GM23338 (cell line): ENCODE measurements around the gene CCDC12. TPM values are rescaled to one million over a fixed set of nuclear protein-coding genes. Genes with fewer than 3 reads are reported as not detected.

ENCODE experiments used
- ATAC-seq: fragments of 200-7000 bp; cut with Tn5 transposase; 3 replicates; pipeline ENCODE4 v1.9.1; 2020
- DNase-seq: peaks from one replicate; pipeline ENCODE4 v3.0.0-alpha.2; 2015; ENCODE audit warnings: low spot score
- H2AFZ ChIP-seq: fragments of 200-600 bp; sonication (generic); 2 replicates; pipeline ENCODE4 v1.8.0; 2016; ENCODE audit warnings: antibody characterized with exemption, mild to moderate bottlenecking, moderate library complexity
- H3F3A ChIP-seq: fragments of 200-600 bp; sonication (generic); replicated peaks from 2 replicates; pipeline ENCODE4 v1.8.0; 2017; ENCODE audit warnings: antibody characterized with exemption, mixed run types, low read depth
- H3K27ac ChIP-seq: fragments of 200-600 bp; sonication (generic); 2 replicates; pipeline ENCODE4 v1.6.1; 2016; ENCODE audit warnings: low read depth
- H3K27me3 ChIP-seq: fragments of 200-600 bp; sonication (generic); 2 replicates; pipeline ENCODE4 v1.8.0; 2016; ENCODE audit warnings: mild to moderate bottlenecking, mixed run types, moderate library complexity; ENCODE audit not compliant: insufficient read depth
- H3K36me3 ChIP-seq: fragments of 200-600 bp; sonication (generic); 2 replicates; pipeline ENCODE4 v1.8.0; 2016; ENCODE audit warnings: mild to moderate bottlenecking; ENCODE audit not compliant: insufficient read depth
- H3K4me1 ChIP-seq: fragments of 200-600 bp; sonication (generic); 2 replicates; pipeline ENCODE4 v1.8.0; 2016; ENCODE audit warnings: mild to moderate bottlenecking, moderate library complexity; ENCODE audit not compliant: insufficient read depth
- H3K4me2 ChIP-seq: fragments of 200-600 bp; sonication (generic); 2 replicates; pipeline ENCODE4 v1.7.1; 2017; ENCODE audit warnings: mixed run types
- H3K4me3 ChIP-seq: fragments of 200-600 bp; sonication (generic); 2 replicates; pipeline ENCODE4 v1.6.1; 2016; ENCODE audit warnings: mixed run types
- H3K79me2 ChIP-seq: fragments of 200-600 bp; sonication (generic); replicated peaks from 2 replicates; pipeline ENCODE4 v1.8.0; 2017; ENCODE audit warnings: mild to moderate bottlenecking; ENCODE audit not compliant: insufficient read depth
- H3K9me2 ChIP-seq: fragments of 200-600 bp; sonication (generic); 2 replicates; pipeline ENCODE4 v1.8.0; 2017; ENCODE audit not compliant: insufficient read depth
- H4K20me1 ChIP-seq: fragments of 200-600 bp; sonication (generic); replicated peaks from 2 replicates; pipeline ENCODE4 v1.8.0; 2017; ENCODE audit warnings: mild to moderate bottlenecking; ENCODE audit not compliant: insufficient read depth
- H3K27ac Mint-ChIP-seq: 2 replicates; pipeline ENCODE4 v1.8.0; 2020; ENCODE audit warnings: inconsistent platforms, mild to moderate bottlenecking, moderate library complexity, mixed read lengths
- H3K27me3 Mint-ChIP-seq: 3 replicates; pipeline ENCODE4 v1.8.0; 2022; ENCODE audit warnings: low read depth, mild to moderate bottlenecking, moderate library complexity, mixed read lengths, inconsistent platforms; ENCODE audit not compliant: insufficient read depth, poor library complexity
- H3K36me3 Mint-ChIP-seq: 3 replicates; pipeline ENCODE4 v1.8.0; 2021; ENCODE audit warnings: low read depth, mild to moderate bottlenecking, inconsistent platforms, moderate library complexity, mixed read lengths
- H3K4me1 Mint-ChIP-seq: 3 replicates; pipeline ENCODE4 v1.8.0; 2020; ENCODE audit warnings: mild to moderate bottlenecking, inconsistent platforms, mixed read lengths
- H3K4me3 Mint-ChIP-seq: 3 replicates; pipeline ENCODE4 v1.8.0; 2021; ENCODE audit warnings: moderate library complexity, mild to moderate bottlenecking, inconsistent platforms, mixed read lengths
- H3K9me3 Mint-ChIP-seq: 3 replicates; pipeline ENCODE4 v1.8.0; 2020; ENCODE audit warnings: moderate library complexity, mild to moderate bottlenecking, inconsistent platforms, mixed read lengths
- CREB1 ChIP-seq: fragments of 250-450 bp; sonication (Bioruptor Pico); IDR thresholded peaks from 2 replicates; pipeline ENCODE4 v1.5.0; 2020; ENCODE audit warnings: low read depth, mild to moderate bottlenecking, moderate library complexity
- ETS1 ChIP-seq: IDR thresholded peaks from 2 replicates; pipeline ENCODE4 v1.6.1; 2016; ENCODE audit warnings: antibody characterized with exemption
- EZH2 ChIP-seq: fragments of 200-600 bp; sonication (generic); IDR thresholded peaks from one replicate; pipeline ENCODE4 v1.8.0; 2017; ENCODE audit warnings: antibody characterized with exemption, mild to moderate bottlenecking, low read depth; ENCODE audit not compliant: unreplicated experiment
- POLR2AphosphoS5 ChIP-seq: IDR thresholded peaks from 2 replicates; pipeline ENCODE4 v1.6.1; 2016; ENCODE audit warnings: antibody characterized with exemption, low read depth
- ZNF462 ChIP-seq: fragments of 250-450 bp; sonication (Bioruptor Pico); IDR thresholded peaks from 2 replicates; pipeline ENCODE4 v1.5.0; 2020; ENCODE audit warnings: mild to moderate bottlenecking, moderate library complexity
- polyA plus RNA-seq: library from polyadenylated mRNA; unstranded; fragments of >200 nt; fragmentation: Nextera tagmentation; extraction: Ambion mirVana; gene quantifications from 2 replicates; pipeline ENCODE4 v1.2.1, GENCODE V29; 2016
- total RNA-seq: library from RNA; depleted of rRNA; stranded (reverse); fragments of >200 nt; shearing (Covaris generic); gene quantifications from 2 replicates; pipeline ENCODE4 v1.2.3, GENCODE V29; 2014

Gene CCDC12
- total and polyA plus RNA-seq, 2 experiments from 2014 or later: 42.9 to 133 TPM

- Mint-ChIP-seq H3K9me3 (no peaks in the 10 kb centered on the region), H3K4me3 (peak overlapping the region; percentile 71), H3K36me3 (no peaks in the 10 kb centered on the region; the same call in 2 of the 3 replicates), H3K27ac (no peak overlapping the region), H3K27me3 (peaks cover 74% of the 10 kb centered on the region), H3K4me1 (peaks cover 9% of the 10 kb centered on the region)
- H3K79me2 ChIP-seq: no peaks in the 10 kb centered on the region
- H2AFZ ChIP-seq: peak overlapping the region; percentile 43
- peaks cover 16% of the 10 kb centered on the region for H3K4me1 ChIP-seq
- no peak for ATAC-seq
- H4K20me1 ChIP-seq: no peaks in the 10 kb centered on the region
- no peak overlapping the region for H3K27ac ChIP-seq
- H3F3A ChIP-seq: no peaks in the 10 kb centered on the region
- DNase-seq: no peak
- H3K4me2 ChIP-seq: peak overlapping the region; percentile 96
- no peaks in the 10 kb centered on the region for H3K36me3 ChIP-seq
- H3K4me3 ChIP-seq: peak overlapping the region; percentile 82
- peaks cover 78% of the 10 kb centered on the region for H3K27me3 ChIP-seq
- no peaks in the 10 kb centered on the region for H3K9me2 ChIP-seq
- TF ChIP-seq POLR2AphosphoS5: no peak
- no peak for TF ChIP-seq CREB1 (CRISPR knock-in tag)
- TF ChIP-seq EZH2: peak; percentile 61
- TF ChIP-seq ZNF462 (CRISPR knock-in tag): no peak
- TF ChIP-seq ETS1: no peak
Observed at GRCh38 chr3:46880884-46881595, 95.5 kb downstream of the CCDC12 start.
